Gastroesophageal sphincter (tissue), 3 donors: ENCODE data around the gene RAF1.

Source experiments
- EP300 ChIP-seq: sonication (generic); formaldehyde crosslinking; IDR thresholded peaks from one replicate; pipeline ENCODE4 v1.6.1; 2017; ENCODE audit warnings: antibody characterized with exemption, mild to moderate bottlenecking
- POLR2A ChIP-seq, 2 donors: fragments of 450-650 bp; IDR thresholded peaks; one replicate each; pipeline ENCODE4 v1.6.1; 2017; ENCODE audit warnings: antibody characterized with exemption in 2 of 2, mild to moderate bottlenecking in 2 of 2, moderate library complexity in 1 of 2
- POLR2AphosphoS5 ChIP-seq: sonication (generic); formaldehyde crosslinking; IDR thresholded peaks from one replicate; pipeline ENCODE4 v1.6.1; 2017; ENCODE audit warnings: antibody characterized with exemption
- TF ChIP-seq, protein P1 (sequence below), 4 experiments: fragments of 200-600 bp in 2 of 4; fragments of 450-650 bp in 2 of 4; sonication (generic) in 1 of 4; IDR thresholded peaks; one replicate each; pipeline ENCODE4 v1.5.1; 2017 to 2019; ENCODE audit warnings: antibody characterized with exemption in 4 of 4, mild to moderate bottlenecking in 2 of 4, moderate library complexity in 2 of 4

DNA sequence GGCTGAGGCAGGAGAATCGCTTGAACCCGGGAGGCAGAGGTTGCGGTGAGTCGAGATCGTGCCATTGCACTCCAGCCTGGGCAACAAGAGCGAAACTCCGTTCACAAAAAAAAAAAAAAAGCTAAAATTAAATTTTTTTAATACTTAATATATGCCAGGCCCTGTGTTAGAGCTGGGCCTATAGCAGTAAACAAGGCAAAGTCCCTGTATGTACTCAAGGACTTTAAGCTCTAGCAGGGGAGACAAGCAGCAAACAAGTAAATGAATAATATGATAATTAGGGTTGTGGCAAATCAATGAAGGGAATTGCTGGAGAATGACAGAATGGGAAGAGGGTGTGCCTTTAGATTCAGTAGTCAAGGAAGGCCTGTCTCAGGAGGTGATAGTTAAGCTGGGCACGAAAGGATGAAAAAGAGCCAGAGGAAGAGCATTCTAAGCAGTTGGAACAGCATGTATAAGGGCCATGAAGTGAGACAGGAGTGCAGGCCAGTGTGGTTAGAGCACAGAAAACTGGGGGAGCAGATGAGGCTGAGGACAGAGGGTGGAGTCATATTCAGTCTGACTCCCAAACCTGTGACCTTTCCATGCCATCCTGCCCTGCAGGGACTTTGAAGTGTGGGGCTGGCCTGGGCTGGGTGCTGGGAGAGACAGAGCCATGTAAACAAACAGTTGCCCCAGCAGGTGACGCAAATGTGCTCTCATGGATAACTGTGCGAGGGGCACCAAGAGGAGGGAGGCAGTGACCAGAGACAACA, 6.6 kb upstream of the RAF1 start:
- TF ChIP-seq, protein P1, sequence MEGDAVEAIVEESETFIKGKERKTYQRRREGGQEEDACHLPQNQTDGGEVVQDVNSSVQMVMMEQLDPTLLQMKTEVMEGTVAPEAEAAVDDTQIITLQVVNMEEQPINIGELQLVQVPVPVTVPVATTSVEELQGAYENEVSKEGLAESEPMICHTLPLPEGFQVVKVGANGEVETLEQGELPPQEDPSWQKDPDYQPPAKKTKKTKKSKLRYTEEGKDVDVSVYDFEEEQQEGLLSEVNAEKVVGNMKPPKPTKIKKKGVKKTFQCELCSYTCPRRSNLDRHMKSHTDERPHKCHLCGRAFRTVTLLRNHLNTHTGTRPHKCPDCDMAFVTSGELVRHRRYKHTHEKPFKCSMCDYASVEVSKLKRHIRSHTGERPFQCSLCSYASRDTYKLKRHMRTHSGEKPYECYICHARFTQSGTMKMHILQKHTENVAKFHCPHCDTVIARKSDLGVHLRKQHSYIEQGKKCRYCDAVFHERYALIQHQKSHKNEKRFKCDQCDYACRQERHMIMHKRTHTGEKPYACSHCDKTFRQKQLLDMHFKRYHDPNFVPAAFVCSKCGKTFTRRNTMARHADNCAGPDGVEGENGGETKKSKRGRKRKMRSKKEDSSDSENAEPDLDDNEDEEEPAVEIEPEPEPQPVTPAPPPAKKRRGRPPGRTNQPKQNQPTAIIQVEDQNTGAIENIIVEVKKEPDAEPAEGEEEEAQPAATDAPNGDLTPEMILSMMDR (IDR thresholded peaks at IDR 0.05) = no peak
- no peak for TF ChIP-seq POLR2A (IDR thresholded peaks at IDR 0.05)
- no peak for TF ChIP-seq POLR2AphosphoS5
- no peak for TF ChIP-seq EP300
